ENCODE measurements around the gene PNMA8C. TPM values are rescaled to one million over a fixed set of nuclear protein-coding genes. Genes with fewer than 3 reads are reported as not detected.

The PNMA8C gene
- polyA plus RNA-seq, 2 of the 4 experiments (the other 2 are of a cell fraction), result 0.01 TPM; not detected in 1

- ChIA-PET POLR2A (no interaction called here), CTCF (interaction anchor here (0.6 to 30.8 kb wide), 8 partner anchors 9 to 142 kb away, joined by 3 to 501 read pairs (median 4); partner anchors contain the start of gene PPP5C)
- TF ChIP-seq FOSB (CRISPR knock-in tag; IDR thresholded peaks at IDR 0.05) (no peak), MAFK (IDR thresholded peaks at IDR 0.05; ENCODE audit: partially characterized antibody) (no peak), MAX (IDR thresholded peaks at IDR 0.05) (no peak)
- ATAC-seq (no peak), DNase-seq (ENCODE audit: low read depth in 1 of 2, low spot score in 1 of 2) (no peak), FAIRE-seq (no peak)
- Histone ChIP-seq H3K4me2 (no peak overlapping the region), H3K4me1 (peaks cover 8% of the 10 kb centered on the region), H3K4me3 (no peak overlapping the region), H3K9me3 (no peaks in the 10 kb centered on the region), H3K27ac (no peak overlapping the region)
- WGBS (ENCODE audit: missing lambda C conversion rate), result 93% methylated on average over 2 of the region's 2 CpGs
These were observed 47.4 kb downstream of the PNMA8C start for GRCh38 chr19:46381346-46381745.

- peak; percentile 56 for FAIRE-seq
- H3K27ac ChIP-seq, result no peak overlapping the region
- TF ChIP-seq CHD2 (IDR thresholded peaks at IDR 0.05; ENCODE audit: low read length, partially characterized antibody), result no peak
- no peak for TF ChIP-seq ELK1 (IDR thresholded peaks at IDR 0.05; ENCODE audit: low read depth, low read length)
- TF ChIP-seq TFCP2L1 (CRISPR knock-in tag; IDR thresholded peaks at IDR 0.05), result no peak
- TF ChIP-seq CBX2 (IDR thresholded peaks at IDR 0.05; ENCODE audit: borderline replicate concordance, low read depth), result no peak
- TF ChIP-seq HOXA7 (CRISPR knock-in tag; IDR thresholded peaks at IDR 0.05), result no peak
- H3K4me1 ChIP-seq, result peaks cover 8% of the 10 kb centered on the region
- WGBS (ENCODE audit: missing lambda C conversion rate), result 89% methylated on average over 2 of the region's 2 CpGs
- ATAC-seq, result no peak
- POLR2A ChIA-PET, result no interaction called here
- no peak overlapping the region for H3K4me2 ChIP-seq
- CTCF ChIA-PET, result interaction anchor here (1.3 to 30.8 kb wide), 3 partner anchors 8 to 99 kb away, joined by 6 to 501 read pairs (median 66); no protein-coding TSS in a partner anchor
- no peaks in the 10 kb centered on the region for H3K9me3 ChIP-seq
- DNase-seq (ENCODE audit: low read depth in 1 of 2, low spot score in 1 of 2), result no peak
- H3K4me3 ChIP-seq, result no peak overlapping the region
These were observed 48.0 kb downstream of the PNMA8C start for GRCh38 chr19:46380690-46381089.

- ATAC-seq, result no peak
These were observed 50.5 kb downstream of the PNMA8C start for GRCh38 chr19:46378268-46378667.

GRCh38 chr19:46376241-46377153 lies 52.2 kb downstream of the PNMA8C start:
- DNase-seq (ENCODE audit: low read depth in 1 of 2, low spot score in 1 of 2), result no peak
- Histone ChIP-seq H3K4me3 (no peak overlapping the region), H3K9me3 (no peaks in the 10 kb centered on the region), H3K27ac (no peak overlapping the region), H3K4me2 (no peak overlapping the region), H3K4me1 (peaks cover 43% of the 10 kb centered on the region)
- no peak for FAIRE-seq
- ATAC-seq, result no peak
- 92% methylated on average over 20 of the region's 20 CpGs for WGBS (ENCODE audit: missing lambda C conversion rate)
- POLR2A ChIA-PET, result no interaction called here
- CTCF ChIA-PET, result interaction anchor here (0.8 to 30.8 kb wide), 12 partner anchors 10 to 348 kb away, joined by 3 to 501 read pairs (median 3); partner anchors contain the start of gene PPP5C
- TF ChIP-seq NFE2L2 (conservative IDR thresholded peaks at IDR 0.05; ENCODE audit: low read length) (no peak), EHMT2 (IDR thresholded peaks at IDR 0.05; ENCODE audit: low read depth) (no peak), POLR2AphosphoS2 (conservative IDR thresholded peaks at IDR 0.05; ENCODE audit: low read length) (no peak), REST (IDR thresholded peaks at IDR 0.05) (no peak), RCOR1 (IDR thresholded peaks at IDR 0.05; ENCODE audit: low read depth, low read length) (no peak), USF2 (IDR thresholded peaks at IDR 0.05) (no peak), TP53 (CRISPR knock-in tag; IDR thresholded peaks at IDR 0.05) (no peak), HMGXB4 (CRISPR knock-in tag; IDR thresholded peaks at IDR 0.05; ENCODE audit: borderline replicate concordance) (no peak), KDM5A (IDR thresholded peaks at IDR 0.05) (no peak), ESRRA (IDR thresholded peaks at IDR 0.05; ENCODE audit: borderline replicate concordance, low read length) (no peak), JUNB (IDR thresholded peaks at IDR 0.05) (no peak), MAZ (IDR thresholded peaks at IDR 0.05; ENCODE audit: borderline replicate concordance, low read depth, low read length) (no peak)

More at GRCh38 chr19:46378268-46378667, 50.5 kb downstream of the PNMA8C start:
- Histone ChIP-seq H3K4me3 (no peak overlapping the region), H3K4me1 (peaks cover 25% of the 10 kb centered on the region), H3K27ac (no peak overlapping the region), H3K4me2 (no peak overlapping the region), H3K9me3 (no peaks in the 10 kb centered on the region)
- CTCF ChIA-PET, result interaction anchor here (1.2 to 30.8 kb wide), 6 partner anchors 9 to 151 kb away, joined by 3 to 501 read pairs (median 5); no protein-coding TSS in a partner anchor
- no peak for DNase-seq (ENCODE audit: low read depth in 1 of 2, low spot score in 1 of 2)
- 62% methylated on average over 2 of the region's 2 CpGs for WGBS (ENCODE audit: missing lambda C conversion rate)
- POLR2A ChIA-PET, result no interaction called here
- peak; percentile 70 for FAIRE-seq
- TF ChIP-seq CHD2 (IDR thresholded peaks at IDR 0.05; ENCODE audit: low read length, partially characterized antibody), result no peak
- no peak for TF ChIP-seq FOSL2 (IDR thresholded peaks at IDR 0.05)
- TF ChIP-seq FOSL2 (CRISPR knock-in tag; IDR thresholded peaks at IDR 0.05), result peak; percentile 16; the same call in 1 of the 2 replicates
